HCEC 1CT (cell line): Measurements from ENCODE around the gene DNASE1L3.
A peak's percentile ranks its signal among the peaks of the same experiment; 100 is the strongest.
"Not testable (repeated sequence)": the region's sequence is repeated elsewhere in the genome, so short reads cannot be mapped to it uniquely, and the experiment has no call there.

ENCODE experiments used
- DNase-seq: peaks from one replicate; pipeline ENCODE4 v3.0.0-alpha.2; 2017

Gene DNASE1L3

GRCh38 chr3:58235970-58236369 lies 25.2 kb upstream of the DNASE1L3 start:
- no peak for DNase-seq

DNA sequence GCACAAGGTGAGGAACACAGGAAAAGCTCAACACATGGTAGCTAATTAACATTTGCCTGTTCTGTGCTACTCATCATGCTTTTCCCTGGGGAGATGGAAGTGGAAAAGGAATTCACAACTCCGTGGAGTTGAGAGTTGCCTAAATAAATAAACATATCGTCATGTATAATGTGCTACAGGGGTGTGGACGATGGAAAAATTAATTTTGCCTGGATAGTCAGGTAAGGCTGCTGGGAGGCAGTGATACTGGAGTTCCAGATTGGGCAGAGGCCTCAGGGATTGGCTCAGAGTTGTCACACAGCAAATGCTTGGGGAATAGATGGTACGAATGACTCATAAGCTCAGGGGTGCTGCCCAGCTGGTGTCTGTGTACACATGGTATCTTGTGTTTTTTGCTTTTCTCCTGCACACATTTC lies 23.8 kb upstream of the DNASE1L3 start:
- DNase-seq, result peak; percentile 65

GRCh38 chr3:58231666-58232065 lies 20.9 kb upstream of the DNASE1L3 start:
- DNase-seq, result peak; percentile 10

- no peak for DNase-seq
Observed at GRCh38 chr3:58230876-58231552, 20.2 kb upstream of the DNASE1L3 start.

- DNase-seq, result not testable (repeated sequence)
Observed at GRCh38 chr3:58227933-58228332, 17.2 kb upstream of the DNASE1L3 start.

DNA sequence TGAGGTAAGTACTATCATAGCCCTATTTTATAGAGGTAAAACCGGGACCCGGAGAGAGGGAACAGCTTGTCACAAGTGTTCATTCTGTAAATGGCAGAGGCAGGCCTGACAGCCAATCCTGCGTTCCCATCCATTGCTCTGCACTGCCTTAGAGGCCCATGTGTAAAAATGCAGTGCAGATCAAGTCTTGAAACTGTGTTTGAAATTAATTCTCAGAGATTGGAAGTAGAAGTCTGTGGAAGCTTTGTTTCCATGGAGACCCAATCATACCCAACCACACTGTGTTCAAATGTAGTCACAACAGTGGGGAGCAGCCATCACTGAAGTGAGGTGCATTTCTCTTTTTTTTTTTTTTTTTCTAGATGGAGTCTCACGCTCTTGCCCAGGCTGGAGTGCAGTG lies 13.1 kb upstream of the DNASE1L3 start:
- DNase-seq, result no peak

DNA sequence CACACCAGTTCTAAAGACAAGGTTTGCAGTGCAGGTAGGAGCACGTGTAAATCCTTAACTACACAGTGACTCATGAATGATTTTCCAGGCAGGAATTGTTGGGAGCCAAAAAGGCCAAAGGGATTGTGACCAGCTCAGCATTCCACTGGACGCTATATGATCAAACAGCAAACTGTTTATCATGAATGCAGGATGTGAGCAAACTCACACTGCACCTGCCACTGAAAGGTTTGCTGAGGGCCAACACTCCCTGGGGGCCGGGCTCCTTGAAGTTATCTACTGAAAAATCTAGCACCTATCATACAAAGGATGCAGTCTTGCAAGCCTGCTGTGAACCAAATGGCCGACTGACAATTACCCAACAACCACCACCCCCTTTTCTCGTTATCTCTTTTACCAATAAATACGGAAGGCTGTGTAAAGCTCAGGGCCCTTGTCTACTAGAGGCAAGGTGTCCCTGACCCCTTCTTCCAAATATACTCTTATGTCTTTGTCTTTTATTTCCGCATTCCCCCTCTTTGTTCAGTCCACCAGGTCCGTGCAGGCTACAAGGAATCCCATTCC lies 11.5 kb upstream of the DNASE1L3 start:
- DNase-seq, result no peak

DNA sequence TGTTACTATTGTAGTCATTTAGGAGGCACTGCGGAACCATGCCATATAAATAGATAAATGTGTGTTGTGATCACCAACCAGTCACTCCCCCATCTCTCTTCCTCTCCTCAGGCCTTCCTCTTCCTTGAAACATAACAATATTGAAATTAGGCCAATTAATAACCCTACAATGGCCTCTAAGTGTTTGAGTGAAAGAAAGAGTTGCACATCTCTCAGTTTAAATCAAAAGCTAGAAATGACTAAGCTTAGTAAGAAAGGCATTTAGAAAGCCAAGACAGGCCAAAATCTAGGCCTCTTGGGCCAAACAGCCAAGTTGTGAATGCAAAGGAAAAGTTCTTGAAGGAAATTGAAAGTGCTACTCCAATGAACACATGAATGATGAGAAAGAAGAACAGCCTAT lies 8.1 kb upstream of the DNASE1L3 start:
- no peak for DNase-seq

DNA sequence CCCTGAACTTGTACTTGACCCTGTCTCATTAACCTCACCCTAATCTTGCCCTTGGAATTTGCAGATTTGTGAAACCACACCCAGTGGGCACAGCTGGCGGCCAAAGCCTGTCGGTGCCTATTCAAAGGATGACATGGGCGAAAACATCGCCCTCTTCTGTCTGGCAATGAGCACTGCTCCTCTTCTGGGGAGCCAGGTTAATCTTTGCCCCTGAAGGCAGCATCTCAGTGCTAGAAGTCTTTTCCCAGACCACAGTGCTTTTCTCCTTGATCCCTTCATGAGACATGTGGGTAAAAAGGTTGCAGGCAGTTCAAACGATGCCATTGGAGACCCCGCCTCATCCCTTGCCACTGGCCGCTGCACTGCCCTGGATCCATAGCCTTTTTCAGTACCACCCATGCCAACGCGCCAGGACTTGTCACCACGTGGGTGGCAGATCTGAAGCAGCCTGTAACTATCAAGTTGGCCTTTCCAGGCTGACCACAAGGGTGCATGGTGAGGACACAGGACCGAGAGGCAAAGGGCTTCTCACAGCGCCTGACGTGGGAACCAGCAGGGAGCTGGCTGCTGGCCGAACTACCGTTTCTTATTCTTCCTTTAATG lies 6.5 kb upstream of the DNASE1L3 start:
- peak; percentile 58 for DNase-seq

DNA sequence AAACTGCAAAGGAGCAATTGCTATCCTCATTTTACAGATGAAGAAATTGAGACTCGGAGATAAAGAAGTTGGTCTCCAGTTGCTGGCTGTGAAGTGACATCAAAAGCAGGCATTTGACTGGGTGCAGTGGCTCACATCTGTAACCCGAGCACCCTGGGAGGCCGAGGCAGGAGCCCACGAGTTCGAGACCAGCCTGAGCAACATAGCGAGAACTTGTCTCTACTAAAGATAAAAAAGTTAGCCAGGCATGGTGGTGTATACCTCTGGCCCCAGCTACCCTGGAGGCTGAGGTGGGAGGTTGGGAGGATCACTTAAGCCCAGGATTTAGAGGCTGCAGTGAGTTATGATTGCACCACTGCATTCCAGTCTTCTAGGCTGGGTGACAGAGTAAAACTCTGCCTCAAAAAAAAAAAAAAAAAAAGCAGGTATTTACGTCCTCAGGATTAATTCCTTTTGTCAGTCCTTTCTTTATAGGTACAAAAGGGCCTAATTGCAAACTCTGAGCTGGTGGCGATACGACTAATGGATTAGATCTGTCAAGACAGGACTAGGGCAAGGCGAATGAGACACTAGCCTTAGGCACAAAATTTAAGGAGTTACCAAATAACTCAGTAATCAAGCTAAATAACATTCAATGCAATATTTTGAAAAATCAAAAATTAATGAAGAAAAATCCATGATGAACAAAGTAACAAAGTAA lies 5.9 kb upstream of the DNASE1L3 start:
- DNase-seq, result no peak

GRCh38 chr3:58215317-58216025 lies 4.7 kb upstream of the DNASE1L3 start:
- DNase-seq, result no peak

GRCh38 chr3:58214484-58215316 lies 3.9 kb upstream of the DNASE1L3 start:
- DNase-seq, result peak; percentile 27

GRCh38 chr3:58209933-58210332 lies 839 bp downstream of the DNASE1L3 start:
- no peak for DNase-seq

DNA sequence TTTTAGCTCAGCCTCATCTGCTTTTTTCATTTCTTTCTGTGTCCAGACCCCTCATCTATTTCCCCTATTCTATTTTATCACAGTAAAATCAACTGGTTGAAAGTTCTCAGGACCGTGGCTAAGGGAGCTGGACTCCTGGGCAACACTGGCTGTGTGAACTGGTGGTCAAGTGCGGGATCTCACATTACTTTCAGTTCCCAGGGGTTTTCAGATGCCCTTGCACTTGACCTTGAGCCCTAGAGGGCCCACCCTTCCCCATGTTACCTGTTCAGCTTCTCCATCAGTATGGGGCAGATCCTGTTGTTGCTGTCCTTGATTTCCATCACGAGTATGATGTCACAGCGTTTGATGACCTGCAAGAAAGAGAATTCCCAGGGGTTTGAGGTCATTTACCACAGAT lies 2.8 kb downstream of the DNASE1L3 start:
- no peak for DNase-seq

DNA sequence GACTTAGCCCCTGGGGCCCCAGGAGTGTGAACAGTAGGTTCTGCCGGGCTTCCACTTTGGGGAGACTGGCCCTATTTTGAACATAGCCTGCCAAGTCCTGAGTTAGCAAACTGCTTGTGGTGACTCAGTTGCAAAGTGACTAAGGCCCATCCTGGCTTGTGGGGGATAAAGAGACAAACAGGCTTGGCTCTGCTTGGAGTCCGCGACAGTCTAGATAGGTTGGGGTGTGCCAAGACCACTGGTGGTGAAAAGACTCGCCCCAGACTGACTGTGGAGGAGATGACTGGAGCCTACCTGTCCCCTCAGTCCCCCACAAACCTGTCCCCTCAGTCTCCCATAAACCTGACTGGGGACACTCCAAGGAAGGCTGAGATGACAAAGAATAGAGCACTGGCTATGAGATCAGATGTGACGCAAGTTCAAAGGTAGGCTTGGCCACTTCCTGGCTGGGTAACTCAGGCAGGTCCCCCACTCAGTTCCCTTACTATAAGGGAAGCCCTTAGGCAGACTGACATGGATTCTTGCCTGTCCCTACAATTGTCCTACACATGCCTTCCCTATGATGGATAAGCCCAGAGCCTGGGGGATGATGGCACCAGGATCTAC lies 4.3 kb downstream of the DNASE1L3 start:
- DNase-seq, result peak; percentile 63

DNA sequence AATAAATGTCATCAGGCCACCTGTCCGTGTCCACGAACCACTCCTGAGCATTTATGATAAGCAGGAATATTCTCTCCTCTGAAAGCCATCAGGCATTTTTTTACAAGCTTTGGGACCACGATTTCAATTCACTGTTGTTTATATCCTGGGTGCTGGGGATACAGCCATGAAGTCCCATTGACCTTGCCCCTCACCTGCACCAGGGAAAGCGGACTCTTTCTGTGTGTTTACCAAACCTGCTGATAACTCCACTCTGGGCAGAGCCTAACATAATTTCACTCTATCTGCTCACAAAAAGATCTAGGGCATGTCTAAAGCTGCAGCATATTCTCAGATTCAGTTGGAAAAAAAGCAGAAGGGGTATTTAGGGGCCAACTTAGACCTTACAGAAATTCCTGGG lies 4.8 kb downstream of the DNASE1L3 start:
- DNase-seq, result no peak

GRCh38 chr3:58204720-58205119 lies 6.1 kb downstream of the DNASE1L3 start:
- DNase-seq, result no peak

GRCh38 chr3:58203541-58203940 lies 7.2 kb downstream of the DNASE1L3 start:
- no peak for DNase-seq

GRCh38 chr3:58202917-58203360 lies 7.8 kb downstream of the DNASE1L3 start:
- DNase-seq, result no peak

- not testable (repeated sequence) for DNase-seq
Observed at GRCh38 chr3:58201451-58201850, 9.3 kb downstream of the DNASE1L3 start.

GRCh38 chr3:58200846-58201355 lies 9.9 kb downstream of the DNASE1L3 start:
- no peak for DNase-seq
